Measurements from ENCODE around the gene PEX3. TPM values are rescaled to one million over a fixed set of nuclear protein-coding genes. Genes with fewer than 3 reads are reported as not detected.

The PEX3 gene
- total RNA-seq, 2 donors from 2014 or later, result 2.0 to 4.4 TPM

- WGBS, 2 donors, result 87 to 89% methylated on average over 7 of the region's 7 CpGs
Observed at GRCh38 chr6:143539734-143540133, 89.1 kb downstream of the PEX3 start.

GRCh38 chr6:143540192-143540591, 89.6 kb downstream of the PEX3 start:
- no peaks in the 10 kb centered on the region for H3K9me3 ChIP-seq
- H3K27ac ChIP-seq, result no peak overlapping the region
- H3K4me1 ChIP-seq, result peaks cover 5% of the 10 kb centered on the region
- no peak for DNase-seq
- intact Hi-C loops (cut with DNase I), result no loop called here
- H3K4me3 ChIP-seq, result no peak overlapping the region
- ATAC-seq, result no peak
- TF ChIP-seq POLR2A (IDR thresholded peaks at IDR 0.05) (no peak), CTCF (IDR thresholded peaks at IDR 0.05) (no peak)
- no peaks in the 10 kb centered on the region for H3K36me3 ChIP-seq (replicated peaks in 1 of 2; ENCODE audit: insufficient read depth in 1 of 2, low read depth in 2 of 2)
- 62 to 67% methylated on average over 3 of the region's 3 CpGs for WGBS, 2 donors
- no peaks in the 10 kb centered on the region for H3K27me3 ChIP-seq

More at GRCh38 chr6:143539734-143540133, 89.1 kb downstream of the PEX3 start:
- H3K27ac ChIP-seq, result no peak overlapping the region
- TF ChIP-seq POLR2A (IDR thresholded peaks at IDR 0.05) (no peak), CTCF (IDR thresholded peaks at IDR 0.05) (no peak)
- H3K4me1 ChIP-seq, result peaks cover 5% of the 10 kb centered on the region
- H3K4me3 ChIP-seq, result no peak overlapping the region
- ATAC-seq (no peak), DNase-seq (no peak)
- H3K9me3 ChIP-seq, result no peaks in the 10 kb centered on the region
- no peaks in the 10 kb centered on the region for H3K27me3 ChIP-seq
- H3K36me3 ChIP-seq (replicated peaks in 1 of 2; ENCODE audit: insufficient read depth in 1 of 2, low read depth in 2 of 2), result no peaks in the 10 kb centered on the region
- intact Hi-C loops (cut with DNase I), result no loop called here

Small RNA genes within 50 kb of the gene (small RNA-seq; reads per million reads assigned to genes)
- gene RNA5SP221, result not detected

Other genes starting within 250 kb of the PEX3 start
- gene ADAT2, start 110 bp upstream of the PEX3 start, total RNA-seq, result 1 to 10 TPM; 6.9 to 7.8 TPM
- gene FUCA2, start 60.9 kb downstream of the PEX3 start, total RNA-seq, result 10 to 100 TPM; 15.3 to 83.1 TPM
- gene PHACTR2, start 227.2 kb downstream of the PEX3 start, total RNA-seq, result 10 to 100 TPM; 17.9 to 35.6 TPM